HepG2 (cell line): ENCODE results near the gene RETREG2. TPM values are rescaled to one million over a fixed set of nuclear protein-coding genes. Genes with fewer than 3 reads are reported as not detected.

Source experiments
- CTCF ChIP-seq: sonication (generic); formaldehyde crosslinking; IDR thresholded peaks from 2 replicates; pipeline ENCODE4 v1.5.0; 2020; ENCODE audit warnings: mild to moderate bottlenecking, missing genetic modification reagents, moderate library complexity
- KLF6 ChIP-seq: IDR thresholded peaks from 2 replicates; pipeline ENCODE4 v1.8.0; 2016; ENCODE audit warnings: missing biosample characterization, missing genetic modification reagents
- MYC ChIP-seq: sonication (generic); formaldehyde crosslinking; IDR thresholded peaks from 2 replicates; pipeline ENCODE4 v1.9.0; 2021; ENCODE audit warnings: missing genetic modification reagents, borderline replicate concordance
- NFKB2 ChIP-seq: sonication (generic); formaldehyde crosslinking; IDR thresholded peaks from 2 replicates; pipeline ENCODE4 v1.4.0; 2020; ENCODE audit warnings: missing genetic modification reagents, borderline replicate concordance
- PREB ChIP-seq: sonication (generic); formaldehyde crosslinking; IDR thresholded peaks from 2 replicates; pipeline ENCODE4 v1.4.0; 2020; ENCODE audit warnings: missing genetic modification reagents
- TEAD3 ChIP-seq: optimal IDR thresholded peaks from 2 replicates; pipeline ENCODE3; 2016; ENCODE audit warnings: borderline replicate concordance
- ZFP36L1 ChIP-seq: sonication (generic); formaldehyde crosslinking; IDR thresholded peaks from 2 replicates; pipeline ENCODE4 v1.8.0; 2022; ENCODE audit warnings: mild to moderate bottlenecking, missing genetic modification reagents, moderate library complexity
- ZFP90 ChIP-seq: sonication (generic); formaldehyde crosslinking; IDR thresholded peaks from 2 replicates; pipeline ENCODE4 v1.8.0; 2022; ENCODE audit warnings: missing genetic modification reagents, mild to moderate bottlenecking, inconsistent platforms, borderline replicate concordance
- ZNF12 ChIP-seq: sonication (generic); formaldehyde crosslinking; IDR thresholded peaks from 2 replicates; pipeline ENCODE4 v1.5.0; 2020; ENCODE audit warnings: missing genetic modification reagents
- ZNF235 ChIP-seq: sonication (generic); formaldehyde crosslinking; IDR thresholded peaks from 2 replicates; pipeline ENCODE4 v1.8.1; 2023; ENCODE audit warnings: mild to moderate bottlenecking, missing genetic modification reagents, borderline replicate concordance
- ZNF407 ChIP-seq: sonication (generic); formaldehyde crosslinking; IDR thresholded peaks from one replicate; pipeline ENCODE4 v1.5.1; 2020; ENCODE audit warnings: mild to moderate bottlenecking, missing genetic modification reagents; ENCODE audit errors: not compliant biosample characterization
- ZNF496 ChIP-seq: sonication (generic); formaldehyde crosslinking; IDR thresholded peaks from 2 replicates; pipeline ENCODE4 v1.8.1; 2023; ENCODE audit warnings: mild to moderate bottlenecking, moderate library complexity, missing genetic modification reagents; ENCODE audit not compliant: insufficient replicate concordance
- ZNF543 ChIP-seq: sonication (generic); formaldehyde crosslinking; IDR thresholded peaks from 2 replicates; pipeline ENCODE4 v1.4.0; 2020; ENCODE audit warnings: mild to moderate bottlenecking, missing genetic modification reagents
- ZNF574 ChIP-seq: sonication (generic); formaldehyde crosslinking; IDR thresholded peaks from 2 replicates; pipeline ENCODE4 v1.4.0; 2020; ENCODE audit warnings: missing genetic modification reagents
- polyA plus RNA-seq, 8 experiments: library from polyadenylated mRNA; depleted of rRNA in 3 of 8; stranded (reverse) in 7 of 8; unstranded in 1 of 8; fragments of >200 nt; fragmentation: Illumina TruSeq in 4 of 8; extraction: Trizol in 4 of 8; gene quantifications; 2 replicates each; pipeline versions ENCODE4 v1.2.1 to v1.2.3, GENCODE V29; 2011 to 2016; ENCODE audit warnings: low read depth in 4 of 8, missing spikeins in 1 of 8, mixed read lengths in 1 of 8; ENCODE audit not compliant: insufficient read depth in 1 of 8
- total RNA-seq, 5 experiments: library from RNA; depleted of rRNA; stranded (reverse); fragments of >200 nt; fragmentation: Illumina TruSeq; extraction: Trizol; gene quantifications; 2 replicates each; pipeline ENCODE4 v1.2.3, GENCODE V29; 2016; ENCODE audit warnings: low read depth in 1 of 5

Gene RETREG2
- total and polyA plus RNA-seq, 2 of the 13 experiments (the other 11 are each of a cell fraction or from before 2014, with no cell fraction given), result 86.0 to 134 TPM

GRCh38 chr2:219228041-219228910 is 50.2 kb downstream of the RETREG2 start (continued):
- no peak for TF ChIP-seq CTCF (CRISPR knock-in tag)
- TF ChIP-seq TEAD3 (CRISPR knock-in tag), result no peak
- TF ChIP-seq ZNF12 (CRISPR knock-in tag), result no peak
- peak; percentile 41; the same call in 1 of the 2 replicates for TF ChIP-seq ZNF574 (CRISPR knock-in tag)
- peak; percentile 35; the same call in 1 of the 2 replicates for TF ChIP-seq NFKB2 (CRISPR knock-in tag)
- no peak for TF ChIP-seq ZFP90 (CRISPR knock-in tag)
- TF ChIP-seq MYC (CRISPR knock-in tag), result peak; percentile 7; the same call in 1 of the 2 replicates
- no peak for TF ChIP-seq ZNF543 (CRISPR knock-in tag)
- no peak for TF ChIP-seq KLF6
- no peak for TF ChIP-seq ZNF235 (CRISPR knock-in tag)
- no peak for TF ChIP-seq ZFP36L1 (CRISPR knock-in tag)
- no peak for TF ChIP-seq ZNF407 (CRISPR knock-in tag)
- TF ChIP-seq PREB (CRISPR knock-in tag), result 0 out of 2 replicates have a peak, but pooled peaks have one; percentile 85
- TF ChIP-seq ZNF496 (CRISPR knock-in tag), result no peak
